Stimulated activated CD8-positive, alpha-beta memory T cell treated with anti-CD3 and anti-CD28 coated beads, Interleukin-7, amount 100 ng/mL, for 4 hours (primary cell): ENCODE results near the gene SRPK1.

Experiments used
- DNase-seq, 2 donors: peaks; one replicate each; pipeline ENCODE4 v3.0.0-alpha.2; 2020; ENCODE audit warnings: low read depth in 2 of 2

Gene SRPK1

GRCh38 chr6:35898003-35898402 is 22.9 kb downstream of the SRPK1 start:
- no peak for DNase-seq

DNA sequence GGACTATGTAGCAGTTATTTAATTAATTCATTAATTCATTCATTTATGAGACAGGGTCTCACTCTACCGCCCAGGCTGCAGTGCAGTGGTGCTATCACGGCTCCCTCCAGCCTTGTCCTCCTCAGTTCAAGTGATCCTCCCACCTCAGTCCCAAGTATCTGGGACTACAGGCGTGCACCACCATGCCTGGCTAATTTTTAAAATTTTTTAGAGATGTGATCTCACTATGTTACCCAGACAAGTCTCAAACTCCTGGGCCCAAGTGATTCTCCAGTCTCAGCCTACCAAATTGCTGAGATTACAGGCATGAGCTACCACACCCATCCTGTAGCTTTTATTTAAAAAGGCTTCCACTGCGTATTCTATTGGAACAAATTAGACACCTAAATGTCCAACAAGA is 23.4 kb downstream of the SRPK1 start:
- no peak for DNase-seq

DNA sequence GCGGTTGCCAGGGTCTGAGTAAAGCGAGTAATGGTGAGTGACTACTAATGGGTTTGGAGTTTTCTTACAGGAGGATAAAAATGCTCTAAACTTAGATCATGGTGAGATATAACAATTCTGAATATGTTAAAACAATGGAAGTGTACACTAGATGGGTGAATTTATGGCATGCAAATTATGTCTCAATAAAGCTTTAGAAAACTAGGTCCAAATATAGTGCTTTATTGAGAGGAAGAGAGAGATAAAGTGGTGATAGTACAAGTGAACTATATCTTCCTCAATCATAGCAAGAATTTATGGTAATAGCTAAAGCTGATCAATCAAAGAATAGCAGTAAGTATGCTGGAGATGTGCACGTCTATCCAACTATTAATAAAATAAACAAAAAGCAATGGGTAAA is 23.9 kb downstream of the SRPK1 start:
- DNase-seq: no peak

DNA sequence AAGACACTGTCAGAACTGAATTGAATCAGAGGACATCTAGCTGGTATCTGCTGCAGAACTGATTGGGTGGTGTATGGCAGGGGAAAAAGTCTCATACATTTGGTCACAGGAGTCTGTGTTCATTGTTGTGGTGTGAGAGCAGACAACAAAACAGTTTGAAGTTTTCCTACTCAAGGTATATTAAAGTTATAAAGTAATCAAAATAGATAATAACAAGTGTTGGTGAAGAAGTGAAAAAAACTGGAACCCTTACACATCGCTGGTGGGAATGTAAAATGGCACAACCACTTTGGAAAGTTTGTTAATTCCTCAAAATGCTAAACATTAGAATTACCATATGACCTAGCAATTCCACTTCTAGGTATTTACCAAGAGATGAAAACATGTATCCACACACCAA is 24.7 kb downstream of the SRPK1 start:
- no peak for DNase-seq

DNA sequence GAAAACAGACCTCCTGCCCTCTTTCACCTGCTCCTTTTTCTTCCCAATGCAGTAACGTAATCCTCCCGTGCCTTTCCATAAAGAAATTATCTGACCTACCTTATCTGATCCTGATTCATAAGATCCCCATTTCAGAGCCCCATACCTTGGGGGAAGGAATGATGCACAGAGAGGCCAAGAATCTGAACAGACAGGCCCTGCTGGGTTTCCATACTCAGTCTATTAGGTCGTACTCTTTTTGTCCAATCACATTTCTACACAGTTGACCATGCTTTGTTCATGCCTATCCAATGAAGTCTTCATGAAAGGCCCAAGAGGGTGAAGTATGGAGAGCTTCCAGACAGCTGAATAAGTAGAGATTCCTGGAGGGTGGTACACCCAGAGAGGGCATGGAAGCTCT is 25.3 kb downstream of the SRPK1 start:
- DNase-seq: no peak

- DNase-seq: no peak
These were observed 26.1 kb downstream of the SRPK1 start for GRCh38 chr6:35894776-35895175.

- DNase-seq: no peak
These were observed 27.7 kb downstream of the SRPK1 start for GRCh38 chr6:35893246-35893645.

DNA sequence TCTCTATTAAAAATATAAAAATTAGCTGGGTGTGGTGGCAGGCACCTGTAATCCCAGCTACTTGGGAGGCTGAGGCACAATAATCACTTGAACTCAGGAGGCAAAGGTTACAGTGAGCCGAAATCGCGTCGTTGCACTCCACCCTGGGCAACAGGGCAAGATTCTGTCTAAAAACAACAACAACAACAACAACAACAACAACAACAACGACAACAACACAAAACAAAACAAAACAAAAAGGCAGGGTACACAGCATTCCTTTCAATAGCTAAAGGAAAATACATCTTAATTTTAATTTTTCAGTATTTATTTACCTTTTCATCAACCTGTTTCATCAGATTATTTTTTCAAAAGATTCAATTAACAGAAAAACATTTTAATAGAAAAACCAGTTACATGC is 28.4 kb downstream of the SRPK1 start:
- DNase-seq: no peak

DNA sequence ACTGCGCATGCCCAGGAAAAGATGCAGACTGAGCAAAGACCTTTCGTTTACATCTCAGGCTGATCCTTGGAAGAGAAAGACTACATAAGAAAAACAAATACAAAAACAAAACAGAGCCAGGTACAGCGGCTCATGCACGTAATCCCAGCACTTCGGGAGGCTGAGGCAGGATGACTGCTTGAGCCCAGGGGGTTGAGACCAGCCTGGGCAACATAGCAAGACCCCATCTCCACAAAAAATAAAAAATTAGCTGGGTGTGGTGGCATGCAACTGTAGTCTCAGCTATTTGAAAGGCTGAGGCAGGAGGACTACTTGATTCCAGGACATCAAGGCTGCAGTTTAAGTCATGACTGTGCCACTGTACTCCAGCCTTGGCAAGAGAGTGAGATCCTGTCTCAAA is 41.7 kb downstream of the SRPK1 start:
- DNase-seq: no peak

DNA sequence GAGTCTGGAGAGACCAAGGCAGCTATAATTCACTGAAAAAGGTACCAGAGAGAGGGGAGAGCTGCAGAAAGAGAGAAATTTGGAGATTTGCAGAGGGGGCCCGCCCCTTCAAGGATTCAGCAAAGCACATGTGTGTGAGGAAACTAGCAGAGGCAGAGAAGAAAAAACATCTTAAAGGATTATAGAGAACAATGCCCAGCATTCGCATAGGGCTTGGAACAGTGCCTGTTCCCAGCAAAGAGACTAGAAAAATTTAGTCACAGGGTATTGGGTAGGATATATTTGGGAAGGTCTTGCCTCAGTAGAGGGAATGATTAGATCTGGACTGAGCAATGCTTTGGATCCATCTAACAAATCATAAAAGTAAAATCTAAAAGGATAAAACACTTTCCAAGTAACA is 44.0 kb downstream of the SRPK1 start:
- DNase-seq: no peak

- no peak for DNase-seq
These were observed 46.2 kb downstream of the SRPK1 start for GRCh38 chr6:35874730-35875129.

GRCh38 chr6:35859367-35859766 is 61.5 kb downstream of the SRPK1 start:
- no peak for DNase-seq

GRCh38 chr6:35857853-35858252 is 63.0 kb downstream of the SRPK1 start:
- no peak for DNase-seq

GRCh38 chr6:35856250-35856649 is 64.6 kb downstream of the SRPK1 start:
- no peak for DNase-seq

- DNase-seq: no peak
These were observed 67.9 kb downstream of the SRPK1 start for GRCh38 chr6:35852994-35853393.

GRCh38 chr6:35850208-35850607 is 70.7 kb downstream of the SRPK1 start:
- DNase-seq: no peak

- no peak for DNase-seq
These were observed 76.6 kb downstream of the SRPK1 start for GRCh38 chr6:35844290-35844689.

DNA sequence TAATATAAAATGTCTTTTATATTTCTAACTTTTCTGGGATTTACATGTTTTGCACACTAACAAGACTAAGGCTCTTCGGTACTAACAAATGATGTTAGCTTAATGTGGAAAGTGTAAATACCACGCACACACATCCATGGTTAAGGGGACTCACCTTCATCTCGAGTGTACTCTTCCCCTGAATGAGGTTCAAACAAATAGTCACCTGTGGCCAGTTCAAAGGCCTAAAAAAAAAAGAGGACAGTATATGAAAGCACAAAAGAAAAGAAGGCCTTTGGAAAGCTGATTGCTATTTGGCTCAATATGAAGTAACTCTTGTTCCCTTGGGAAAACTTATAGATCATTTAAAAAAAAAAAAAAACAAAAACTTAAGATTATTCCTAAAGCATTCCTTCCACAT is 78.5 kb downstream of the SRPK1 start:
- DNase-seq: no peak

- DNase-seq: no peak
These were observed 81.9 kb downstream of the SRPK1 start for GRCh38 chr6:35839019-35839418.

DNA sequence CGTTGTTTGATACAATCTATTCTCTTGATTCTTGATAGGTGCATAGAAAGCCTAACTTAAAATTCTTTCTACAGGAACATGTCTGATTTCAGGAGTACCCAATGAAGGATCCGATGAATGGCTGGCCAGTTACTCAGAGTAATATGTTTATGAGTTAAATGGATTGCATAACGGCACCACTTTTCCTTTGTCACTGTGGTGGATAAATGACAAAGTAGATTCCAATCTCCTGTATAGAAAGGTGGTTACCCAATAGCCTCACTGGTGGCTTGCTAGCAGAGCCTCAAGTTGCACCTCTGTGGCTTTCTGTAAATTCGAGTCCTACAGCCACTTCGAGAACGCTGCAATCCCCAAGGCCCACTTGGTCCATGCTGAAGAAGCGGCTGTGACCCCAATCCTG is 87.4 kb downstream of the SRPK1 start:
- DNase-seq: no peak

DNA sequence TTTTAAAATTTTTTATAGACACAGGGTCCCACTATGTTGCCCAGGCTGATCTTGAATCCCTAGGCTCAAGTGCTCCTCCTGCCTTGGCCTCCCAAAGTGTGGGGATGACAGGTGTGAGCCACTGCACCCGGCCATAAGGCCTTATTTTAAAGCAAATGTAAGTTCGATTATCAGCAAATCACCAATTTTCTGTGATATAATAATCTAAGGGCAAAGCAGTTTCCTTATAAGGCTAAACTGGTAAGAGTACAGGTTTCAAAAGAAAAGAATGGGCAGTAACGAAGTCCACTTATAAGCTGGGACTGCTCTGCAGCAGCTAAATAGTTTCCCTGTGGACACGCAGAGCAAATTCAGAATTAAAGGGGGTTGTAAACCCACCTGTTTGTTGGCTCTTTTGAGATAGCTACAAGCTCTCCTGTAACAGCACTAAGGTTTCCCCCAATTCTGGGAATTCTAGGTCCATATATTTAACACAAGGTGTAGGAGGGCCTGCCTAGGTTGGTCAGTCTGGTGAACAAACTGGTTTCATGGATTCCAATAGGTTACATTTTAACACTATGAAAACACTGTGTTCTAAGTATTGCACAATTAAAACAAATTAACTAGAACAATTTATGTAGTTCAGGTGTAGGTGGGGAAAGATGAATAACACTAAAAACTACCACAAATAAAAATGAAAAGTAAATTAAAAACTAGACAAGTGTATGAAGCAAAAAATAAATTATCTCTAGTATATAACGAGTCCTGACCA is 89.5 kb downstream of the SRPK1 start:
- no peak for DNase-seq

- no peak for DNase-seq
These were observed 91.6 kb downstream of the SRPK1 start for GRCh38 chr6:35829306-35829705.

- DNase-seq: no peak
These were observed 96.2 kb downstream of the SRPK1 start for GRCh38 chr6:35824552-35825192.

- no peak for DNase-seq
These were observed 97.3 kb downstream of the SRPK1 start for GRCh38 chr6:35823601-35824000.
